ENCODE results near the gene MYO1E. TPM values are rescaled to one million over a fixed set of nuclear protein-coding genes. Genes with fewer than 3 reads are reported as not detected.

The MYO1E gene
- total RNA-seq, 2 experiments from 2014 or later: 1.5 to 26.5 TPM

- Histone ChIP-seq H4K20me1 (ENCODE audit: insufficient read depth, low read length) (no peaks in the 10 kb centered on the region), H3K4me3 (ENCODE audit: low read depth, low read length, poor library complexity, severe bottlenecking) (no peak overlapping the region), H3K9me2 (ENCODE audit: insufficient read depth, low read length) (no peaks in the 10 kb centered on the region), H3K4me1 (ENCODE audit: insufficient read depth, low read length, poor library complexity, severe bottlenecking) (peaks cover 34% of the 10 kb centered on the region), H3K36me3 (ENCODE audit: insufficient read depth, low read length) (no peaks in the 10 kb centered on the region), H3K79me2 (ENCODE audit: insufficient read depth, low read depth, low read length) (no peaks in the 10 kb centered on the region), H2AFZ (ENCODE audit: low read length) (no peak overlapping the region), H3K9me3 (ENCODE audit: low read length) (no peaks in the 10 kb centered on the region), H3K4me2 (ENCODE audit: low read length) (no peak overlapping the region), H3K27ac (ENCODE audit: low read depth, low read length, poor library complexity, severe bottlenecking) (no peak overlapping the region)
- no peak for TF ChIP-seq CTCF (conservative IDR thresholded peaks at IDR 0.05; ENCODE audit: low read length)
- no peak for TF ChIP-seq EZH2phosphoT487 (IDR thresholded peaks at IDR 0.05; ENCODE audit: borderline replicate concordance, low read depth, low read length)
- ChIA-PET CTCF (ENCODE audit: unreplicated experiment) (no interaction called here), POLR2A (interaction anchor here (0.6 to 1.9 kb wide), 4 partner anchors 10 to 94 kb away, joined by 3 to 7 read pairs (median 4); no protein-coding TSS in a partner anchor)
- DNase-seq (ENCODE audit: low spot score): no peak
- no TSS peak for BruUV-seq (replicated peaks)
- intact Hi-C loops (cut with micrococcal nuclease; ENCODE audit: unreplicated experiment): no loop called here
These were observed 47.4 kb upstream of the MYO1E start for GRCh38 chr15:59420108-59420507.

DNA sequence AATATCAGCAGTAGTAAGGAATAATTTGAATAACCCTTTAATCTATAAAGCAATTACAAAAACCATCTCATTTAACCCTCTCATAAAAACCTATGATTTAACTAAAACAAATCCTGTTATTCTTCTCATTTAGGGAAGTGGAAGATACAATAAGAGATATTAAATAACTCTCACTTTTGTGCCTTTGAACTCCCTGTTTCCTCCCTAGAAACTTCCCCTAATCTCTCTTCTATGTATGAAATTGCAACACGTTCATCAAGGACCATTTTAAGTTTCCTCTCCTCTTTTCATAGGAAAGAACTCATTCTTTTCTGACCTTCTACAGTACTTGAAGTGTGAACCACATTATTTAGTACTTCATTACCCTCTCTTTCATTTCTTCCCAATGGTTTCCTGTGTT lies 46.5 kb upstream of the MYO1E start:
- no peak overlapping the region for H3K4me2 ChIP-seq (ENCODE audit: low read length)
- POLR2A ChIA-PET: interaction anchor here (1.2 to 1.8 kb wide), 2 partner anchors 75 to 118 kb away, joined by 3 to 4 read pairs; no protein-coding TSS in a partner anchor
- H2AFZ ChIP-seq (ENCODE audit: low read length): no peak overlapping the region
- no peaks in the 10 kb centered on the region for H3K36me3 ChIP-seq (ENCODE audit: insufficient read depth, low read length)
- CTCF ChIA-PET (ENCODE audit: unreplicated experiment): no interaction called here
- no peak for DNase-seq (ENCODE audit: low spot score)
- no peaks in the 10 kb centered on the region for H3K9me2 ChIP-seq (ENCODE audit: insufficient read depth, low read length)
- no peaks in the 10 kb centered on the region for H4K20me1 ChIP-seq (ENCODE audit: insufficient read depth, low read length)
- intact Hi-C loops (cut with micrococcal nuclease; ENCODE audit: unreplicated experiment): no loop called here
- H3K4me1 ChIP-seq (ENCODE audit: insufficient read depth, low read length, poor library complexity, severe bottlenecking): peaks cover 39% of the 10 kb centered on the region
- no peak for TF ChIP-seq CTCF (conservative IDR thresholded peaks at IDR 0.05; ENCODE audit: low read length)
- TF ChIP-seq EZH2phosphoT487 (IDR thresholded peaks at IDR 0.05; ENCODE audit: borderline replicate concordance, low read depth, low read length): no peak
- H3K79me2 ChIP-seq (ENCODE audit: insufficient read depth, low read depth, low read length): no peaks in the 10 kb centered on the region
- no peak overlapping the region for H3K27ac ChIP-seq (ENCODE audit: low read depth, low read length, poor library complexity, severe bottlenecking)
- no TSS peak for BruUV-seq (replicated peaks)
- H3K9me3 ChIP-seq (ENCODE audit: low read length): no peaks in the 10 kb centered on the region
- H3K4me3 ChIP-seq (ENCODE audit: low read depth, low read length, poor library complexity, severe bottlenecking): no peak overlapping the region

GRCh38 chr15:59416816-59417215 lies 44.1 kb upstream of the MYO1E start:
- Histone ChIP-seq H3K27ac (ENCODE audit: low read depth, low read length, poor library complexity, severe bottlenecking) (no peak overlapping the region), H4K20me1 (ENCODE audit: insufficient read depth, low read length) (no peaks in the 10 kb centered on the region), H3K4me2 (ENCODE audit: low read length) (no peak overlapping the region), H3K79me2 (ENCODE audit: insufficient read depth, low read depth, low read length) (no peaks in the 10 kb centered on the region), H2AFZ (ENCODE audit: low read length) (no peak overlapping the region), H3K9me2 (ENCODE audit: insufficient read depth, low read length) (no peaks in the 10 kb centered on the region), H3K36me3 (ENCODE audit: insufficient read depth, low read length) (no peaks in the 10 kb centered on the region), H3K4me1 (ENCODE audit: insufficient read depth, low read length, poor library complexity, severe bottlenecking) (peaks cover 63% of the 10 kb centered on the region), H3K4me3 (ENCODE audit: low read depth, low read length, poor library complexity, severe bottlenecking) (no peak overlapping the region), H3K9me3 (ENCODE audit: low read length) (no peaks in the 10 kb centered on the region)
- CTCF ChIA-PET (ENCODE audit: unreplicated experiment): no interaction called here
- TF ChIP-seq EZH2phosphoT487 (IDR thresholded peaks at IDR 0.05; ENCODE audit: borderline replicate concordance, low read depth, low read length) (no peak), CTCF (conservative IDR thresholded peaks at IDR 0.05; ENCODE audit: low read length) (no peak)
- intact Hi-C loops (cut with micrococcal nuclease; ENCODE audit: unreplicated experiment): no loop called here
- POLR2A ChIA-PET: no interaction called here
- DNase-seq (ENCODE audit: low spot score): no peak
- BruUV-seq (replicated peaks): no TSS peak

Data from OCI-LY7 (cell line).